Peyer's patch (tissue), 4 donors: ENCODE measurements around the gene SH2D7. TPM values are rescaled to one million over a fixed set of nuclear protein-coding genes. Genes with fewer than 3 reads are reported as not detected.

Experiments
- DNase-seq, 3 donors: peaks; one replicate each; pipeline ENCODE4 v3.0.0-alpha.2; 2017 to 2019
- H3K27ac ChIP-seq, 4 donors: fragments of 200-600 bp; sonication (generic); one replicate each; pipeline ENCODE4 v1.5.1; 2016 to 2019
- H3K27me3 ChIP-seq, 2 donors: fragments of 200-600 bp; sonication (generic); one replicate each; pipeline ENCODE4 v1.5.1; 2019
- H3K36me3 ChIP-seq, 3 donors: fragments of 200-600 bp; sonication (generic); one replicate each; pipeline ENCODE4 v1.5.1; 2016 to 2019
- H3K4me1 ChIP-seq, 4 donors: fragments of 200-600 bp; sonication (generic); one replicate each; pipeline ENCODE4 v1.5.1; 2016 to 2019
- H3K4me3 ChIP-seq, 4 donors: fragments of 200-600 bp; sonication (generic); 1 replicate in 3 of 4; 2 replicates in 1 of 4; pipeline ENCODE4 v1.5.1; 2016 to 2019; ENCODE audit warnings: mild to moderate bottlenecking in 1 of 4
- H3K9me3 ChIP-seq, 4 donors: fragments of 200-600 bp; sonication (generic); one replicate each; pipeline ENCODE4 v1.5.1; 2016 to 2019; ENCODE audit warnings: mild to moderate bottlenecking in 1 of 4
- POLR2A ChIP-seq, 2 donors: fragments of 450-650 bp; IDR thresholded peaks; one replicate each; pipeline ENCODE4 v1.5.1; 2017; ENCODE audit warnings: antibody characterized with exemption in 2 of 2, mild to moderate bottlenecking in 2 of 2, moderate library complexity in 2 of 2
- total RNA-seq, 4 donors: library from RNA; depleted of rRNA; stranded (reverse); fragments of >200 nt; gene quantifications; one replicate each; pipeline ENCODE4 v1.1.0, GENCODE V29; 2016
- TF ChIP-seq, protein P1 (sequence below), 6 experiments: fragments of 450-650 bp in 4 of 6; fragments of 200-600 bp in 2 of 6; sonication (generic) in 1 of 6; IDR thresholded peaks; one replicate each; pipeline ENCODE4 v1.5.1; 2017 to 2019; ENCODE audit warnings: antibody characterized with exemption in 6 of 6, mild to moderate bottlenecking in 3 of 6, moderate library complexity in 1 of 6

Gene SH2D7
- total RNA-seq, 4 donors from 2014 or later = 3.3 to 7.7 (median 4.6) TPM

DNA sequence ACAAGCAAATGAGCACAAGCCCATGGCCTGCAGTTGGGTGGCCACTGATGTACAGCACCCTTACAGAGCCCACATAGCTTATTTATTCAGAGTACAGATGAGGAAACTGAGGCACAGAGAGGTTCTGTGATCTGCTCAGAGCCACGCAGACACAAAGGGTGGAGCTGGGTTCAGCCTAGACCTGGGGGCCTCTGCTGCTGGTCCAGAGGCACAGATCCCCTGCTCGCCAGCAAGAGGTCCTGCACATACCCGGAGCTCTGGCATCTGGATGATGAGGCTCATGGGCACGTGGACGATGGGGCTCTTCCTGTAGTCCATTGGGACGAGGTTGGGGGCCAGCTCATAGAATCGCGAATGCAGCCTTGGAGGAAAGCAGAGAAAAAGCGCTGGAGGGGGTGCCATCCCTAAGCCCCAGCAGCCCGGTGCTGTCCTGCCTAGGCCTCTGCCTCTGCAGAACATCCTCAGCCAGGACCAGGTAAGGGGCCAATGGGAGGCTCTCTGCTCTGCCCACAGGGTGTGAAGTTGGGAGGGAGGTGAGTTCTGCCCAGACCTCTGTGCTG, 18.6 kb downstream of the SH2D7 start:
- Histone ChIP-seq H3K27me3 (no peaks in the 10 kb centered on the region), H3K9me3 (no peaks in the 10 kb centered on the region), H3K4me3 (no peak overlapping the region), H3K4me1 (no peaks in the 10 kb centered on the region), H3K27ac (no peak overlapping the region), H3K36me3 (no peaks in the 10 kb centered on the region)
- TF ChIP-seq, protein P1, sequence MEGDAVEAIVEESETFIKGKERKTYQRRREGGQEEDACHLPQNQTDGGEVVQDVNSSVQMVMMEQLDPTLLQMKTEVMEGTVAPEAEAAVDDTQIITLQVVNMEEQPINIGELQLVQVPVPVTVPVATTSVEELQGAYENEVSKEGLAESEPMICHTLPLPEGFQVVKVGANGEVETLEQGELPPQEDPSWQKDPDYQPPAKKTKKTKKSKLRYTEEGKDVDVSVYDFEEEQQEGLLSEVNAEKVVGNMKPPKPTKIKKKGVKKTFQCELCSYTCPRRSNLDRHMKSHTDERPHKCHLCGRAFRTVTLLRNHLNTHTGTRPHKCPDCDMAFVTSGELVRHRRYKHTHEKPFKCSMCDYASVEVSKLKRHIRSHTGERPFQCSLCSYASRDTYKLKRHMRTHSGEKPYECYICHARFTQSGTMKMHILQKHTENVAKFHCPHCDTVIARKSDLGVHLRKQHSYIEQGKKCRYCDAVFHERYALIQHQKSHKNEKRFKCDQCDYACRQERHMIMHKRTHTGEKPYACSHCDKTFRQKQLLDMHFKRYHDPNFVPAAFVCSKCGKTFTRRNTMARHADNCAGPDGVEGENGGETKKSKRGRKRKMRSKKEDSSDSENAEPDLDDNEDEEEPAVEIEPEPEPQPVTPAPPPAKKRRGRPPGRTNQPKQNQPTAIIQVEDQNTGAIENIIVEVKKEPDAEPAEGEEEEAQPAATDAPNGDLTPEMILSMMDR (IDR thresholded peaks at IDR 0.05) = no peak
- no peak for TF ChIP-seq POLR2A (IDR thresholded peaks at IDR 0.05)
- peak in 1 of 3 donors; percentile 43 for DNase-seq

DNA sequence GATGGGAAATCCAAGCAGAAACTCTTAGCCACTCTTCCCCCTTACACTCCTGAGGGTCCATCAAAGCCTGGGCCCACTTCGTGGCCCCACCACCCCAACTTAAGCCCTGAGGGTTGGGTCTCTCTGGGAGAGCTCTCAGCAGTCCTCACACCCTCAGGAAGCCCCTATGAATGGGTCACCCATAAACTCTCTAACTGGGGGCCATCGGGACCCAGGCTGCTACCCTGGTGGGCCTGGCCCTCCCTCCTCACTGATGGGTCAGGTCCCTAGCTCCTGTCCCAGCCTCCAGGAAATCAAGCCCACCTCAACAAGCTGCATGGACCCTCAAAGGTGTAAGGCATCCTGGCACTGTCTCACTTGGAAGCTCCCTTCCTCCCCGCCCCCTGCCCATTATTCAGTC, 19.4 kb downstream of the SH2D7 start:
- no peak overlapping the region for H3K4me3 ChIP-seq
- no peak for TF ChIP-seq POLR2A (IDR thresholded peaks at IDR 0.05)
- TF ChIP-seq, protein P1 (IDR thresholded peaks at IDR 0.05) = no peak

DNA sequence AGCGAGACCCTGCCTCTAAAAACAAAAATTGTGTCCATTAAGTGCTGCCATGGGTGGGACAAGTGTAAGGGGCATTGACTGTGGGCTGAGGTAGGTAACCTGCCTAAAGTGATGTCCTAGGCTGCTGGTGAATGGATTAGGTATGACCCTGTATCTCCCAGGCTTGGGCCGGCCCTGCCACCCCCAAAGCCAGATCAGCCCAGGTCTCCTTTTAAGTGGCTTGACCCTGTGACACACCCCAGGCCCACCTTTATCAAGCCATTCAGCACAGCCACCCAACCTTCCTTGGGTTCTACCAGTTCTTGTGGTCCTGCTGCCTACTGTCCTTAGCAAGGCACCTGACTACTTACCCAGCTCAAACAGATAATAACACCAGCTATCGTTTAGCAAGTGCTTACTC, 20.2 kb downstream of the SH2D7 start:
- no peak for TF ChIP-seq POLR2A (IDR thresholded peaks at IDR 0.05)
- TF ChIP-seq, protein P1 (IDR thresholded peaks at IDR 0.05) = no peak
- DNase-seq = no peak
- no peaks in the 10 kb centered on the region for H3K36me3 ChIP-seq

More for the DNA sequence above, 19.4 kb downstream of the SH2D7 start:
- DNase-seq = peak in 1 of 3 donors; percentile 25
- H3K36me3 ChIP-seq = no peaks in the 10 kb centered on the region
- H3K27ac ChIP-seq = no peak overlapping the region
- no peaks in the 10 kb centered on the region for H3K9me3 ChIP-seq
- no peaks in the 10 kb centered on the region for H3K4me1 ChIP-seq
- H3K27me3 ChIP-seq = no peaks in the 10 kb centered on the region

DNA sequence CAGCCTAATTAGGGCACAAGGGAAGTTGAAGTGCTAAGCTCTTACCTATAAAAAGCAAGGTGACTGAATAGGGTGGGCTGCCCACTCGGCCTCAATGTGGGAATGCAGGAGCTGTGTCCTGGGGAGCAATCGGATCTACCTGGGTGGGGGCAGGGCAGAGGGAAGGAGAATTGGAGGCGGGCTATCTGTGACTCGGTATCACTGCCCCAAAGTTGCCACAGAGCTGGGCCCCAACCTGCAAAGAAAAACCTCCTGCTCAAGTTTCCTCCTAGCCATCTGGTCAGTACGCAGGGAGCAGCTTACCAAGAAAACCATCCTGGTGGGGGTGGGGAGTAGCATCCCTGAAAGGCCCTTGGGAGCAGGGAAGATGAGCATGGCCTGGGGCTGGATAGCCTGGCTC, 28.2 kb downstream of the SH2D7 start:
- H3K27me3 ChIP-seq = no peaks in the 10 kb centered on the region
- H3K4me3 ChIP-seq = no peak overlapping the region
- no peak for DNase-seq
- no peak for TF ChIP-seq POLR2A (IDR thresholded peaks at IDR 0.05)
- TF ChIP-seq, protein P1 (IDR thresholded peaks at IDR 0.05) = no peak
- no peaks in the 10 kb centered on the region for H3K36me3 ChIP-seq
- no peak overlapping the region for H3K27ac ChIP-seq
- H3K9me3 ChIP-seq = no peaks in the 10 kb centered on the region
- no peaks in the 10 kb centered on the region for H3K4me1 ChIP-seq

More for the DNA sequence above, 20.2 kb downstream of the SH2D7 start:
- Histone ChIP-seq H3K4me3 (no peak overlapping the region), H3K27me3 (no peaks in the 10 kb centered on the region), H3K27ac (no peak overlapping the region), H3K9me3 (no peaks in the 10 kb centered on the region), H3K4me1 (no peaks in the 10 kb centered on the region)

DNA sequence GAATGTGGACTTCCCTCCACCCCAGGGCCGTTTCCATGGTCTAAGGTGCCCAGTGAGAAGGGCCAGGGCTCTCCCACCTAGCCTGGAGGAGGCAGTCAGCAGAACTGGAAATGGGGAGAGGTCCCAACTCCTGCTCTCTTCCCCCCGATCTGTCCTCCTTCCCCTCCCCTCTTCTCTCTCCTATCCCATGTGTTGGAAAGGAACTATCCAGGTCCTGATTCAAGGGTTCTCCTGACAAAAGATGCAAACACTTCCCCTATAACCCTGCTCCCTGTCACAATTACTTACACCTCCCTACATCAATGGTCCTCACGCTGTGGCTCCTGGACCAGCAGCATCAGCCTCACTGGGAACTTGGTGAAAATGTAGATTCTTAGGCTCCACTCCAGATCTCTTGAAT, 32.9 kb downstream of the SH2D7 start:
- H3K9me3 ChIP-seq = no peaks in the 10 kb centered on the region
- H3K27me3 ChIP-seq = no peaks in the 10 kb centered on the region
- H3K4me3 ChIP-seq = no peak overlapping the region
- no peaks in the 10 kb centered on the region for H3K36me3 ChIP-seq
- no peak for TF ChIP-seq POLR2A (IDR thresholded peaks at IDR 0.05)
- TF ChIP-seq, protein P1 (IDR thresholded peaks at IDR 0.05) = no peak
- DNase-seq = no peak
- H3K27ac ChIP-seq = no peak overlapping the region
- H3K4me1 ChIP-seq = peaks cover 0 to 8% (median 0%) of the 10 kb centered on the region in 4 donors

DNA sequence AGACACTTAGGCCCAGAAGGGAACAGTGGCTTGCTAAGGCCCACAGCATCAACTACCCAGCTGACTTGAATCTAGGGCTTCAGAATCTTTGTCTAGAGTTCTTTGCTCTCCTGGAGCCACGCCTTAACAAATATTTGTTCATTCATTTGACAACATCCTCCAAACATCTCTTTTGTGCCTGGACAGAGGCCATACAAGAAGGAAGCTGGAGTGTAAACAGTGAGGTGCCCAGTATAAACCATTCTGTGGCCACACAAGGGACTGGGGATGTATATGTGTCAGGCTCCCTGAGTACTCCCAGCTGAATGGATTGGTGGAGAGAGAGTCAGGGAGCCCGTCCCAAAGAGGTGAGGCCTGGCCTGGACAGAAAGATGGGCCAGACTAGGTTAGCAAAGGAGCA, 35.5 kb downstream of the SH2D7 start:
- H3K9me3 ChIP-seq = no peaks in the 10 kb centered on the region
- TF ChIP-seq POLR2A (IDR thresholded peaks at IDR 0.05) = no peak
- TF ChIP-seq, protein P1 (IDR thresholded peaks at IDR 0.05) = no peak
- H3K4me1 ChIP-seq = peaks cover 0 to 20% (median 8%) of the 10 kb centered on the region in 4 donors
- DNase-seq = no peak
- H3K36me3 ChIP-seq = no peaks in the 10 kb centered on the region
- no peak overlapping the region for H3K4me3 ChIP-seq
- H3K27ac ChIP-seq = no peak overlapping the region
- no peaks in the 10 kb centered on the region for H3K27me3 ChIP-seq
